ENCODE results near the gene OTULINL. TPM values are rescaled to one million over a fixed set of nuclear protein-coding genes. Genes with fewer than 3 reads are reported as not detected.

The OTULINL gene
- total RNA-seq, 2 experiments from 2014 or later = 31.1 to 34.6 TPM

DNA sequence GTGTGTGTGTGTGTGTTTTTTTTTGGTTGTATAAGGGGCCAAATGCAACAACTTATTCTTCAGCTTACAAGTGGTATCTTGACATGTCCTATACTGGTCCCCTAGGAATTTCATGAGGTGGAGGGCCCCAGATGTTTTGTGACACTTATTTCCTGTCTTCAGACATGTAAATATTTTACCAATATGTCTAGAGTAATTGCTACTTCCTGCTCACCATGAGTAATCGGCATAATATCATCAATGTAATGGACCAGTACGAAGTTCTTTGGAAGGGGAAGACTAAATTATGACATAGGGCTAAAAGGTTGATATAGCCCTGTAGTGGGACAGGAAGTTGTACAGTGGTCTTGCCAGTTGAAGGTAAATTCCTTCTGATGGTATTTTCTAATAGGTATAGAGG is 79.2 kb downstream of the OTULINL start:
- DNase-seq = no peak
- Mint-ChIP-seq H3K27ac (no peak overlapping the region), H3K4me1 (peaks cover 39% of the 10 kb centered on the region), H3K27me3 (no peaks in the 10 kb centered on the region), H3K4me3 (no peak overlapping the region), H3K36me3 (ENCODE audit: low read depth) (peaks cover 29% of the 10 kb centered on the region), H3K9me3 (no peaks in the 10 kb centered on the region)
- ChIA-PET CTCF (interaction anchor here (0.6 to 2.4 kb wide), 3 partner anchors 12 to 79 kb away, joined by 3 to 17 read pairs (median 4); partner anchors contain the start of gene OTULINL), POLR2A (no interaction called here)

Other genes with a start within 250 kb of the OTULINL start
- gene OTULIN, start 82.9 kb downstream of the OTULINL start, total RNA-seq = 10 to 100 TPM; 69.6 to 71.7 TPM